HEK293T (cell line): ENCODE data around the gene CT47A1.

Source experiments
- ARNT ChIP-seq: fragments of 450-650 bp; IDR thresholded peaks from 2 replicates; pipeline ENCODE4 v1.6.1; 2017; ENCODE audit warnings: mild to moderate bottlenecking
- ELF4 ChIP-seq: fragments of 450-650 bp; IDR thresholded peaks from 2 replicates; pipeline ENCODE4 v1.6.1; 2017; ENCODE audit warnings: antibody characterized with exemption
- FOXA1 ChIP-seq: fragments of 450-650 bp; IDR thresholded peaks from 2 replicates; pipeline ENCODE4 v1.6.1; 2016; ENCODE audit warnings: mild to moderate bottlenecking
- LEF1 ChIP-seq: fragments of 450-650 bp; IDR thresholded peaks from 2 replicates; pipeline ENCODE4 v1.6.1; 2017; ENCODE audit warnings: mild to moderate bottlenecking, borderline replicate concordance
- SP1 ChIP-seq: fragments of 450-650 bp; IDR thresholded peaks from 2 replicates; pipeline ENCODE4 v1.6.1; 2017
- SUZ12 ChIP-seq: fragments of 450-650 bp; IDR thresholded peaks from 2 replicates; pipeline ENCODE4 v1.6.1; 2016; ENCODE audit warnings: mild to moderate bottlenecking

DNA sequence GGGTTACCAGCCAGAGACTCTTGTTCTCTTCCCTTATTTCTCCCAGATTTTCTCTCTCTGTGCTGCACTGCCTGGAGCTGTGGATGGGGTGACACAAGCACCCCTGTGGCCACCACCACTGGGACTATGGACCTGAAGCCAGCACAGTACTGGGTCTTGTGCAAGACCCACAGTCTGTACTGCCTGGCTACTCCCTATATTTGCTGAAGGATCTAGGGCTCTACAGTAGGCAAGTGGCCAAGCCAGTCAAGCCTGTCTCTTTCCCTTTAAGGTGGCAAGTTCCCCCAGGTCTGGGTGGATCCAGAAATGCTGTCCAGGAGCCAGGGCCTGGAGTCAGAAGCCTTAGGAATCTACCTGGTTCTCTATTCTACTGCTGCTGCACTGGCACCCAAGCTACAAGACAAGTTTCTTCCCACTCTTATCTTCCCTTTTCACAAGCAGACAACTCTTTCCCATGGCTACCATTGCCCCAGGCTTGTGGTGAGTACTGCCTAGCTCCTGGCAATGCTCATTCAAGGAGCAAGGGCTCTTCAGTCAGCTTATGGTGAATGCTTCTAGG lies 28.4 kb upstream of the CT47A1 start:
- TF ChIP-seq FOXA1 (no peak), ARNT (no peak), LEF1 (no peak), SUZ12 (no peak), SP1 (no peak), ELF4 (no peak)
